ENCODE data around the gene ZC3H4.

ZC3H4 gene

GRCh38 chr19:47021536-47022139 lies 91.9 kb downstream of the ZC3H4 start:
- no peak for ATAC-seq
- no peak for DNase-seq

GRCh38 chr19:47020992-47021496 lies 92.5 kb downstream of the ZC3H4 start:
- DNase-seq (no peak), ATAC-seq (no peak)

GRCh38 chr19:47020132-47020805 lies 93.3 kb downstream of the ZC3H4 start:
- ATAC-seq = no peak
- no peak for DNase-seq

GRCh38 chr19:47019431-47020041 lies 94.0 kb downstream of the ZC3H4 start, which contains the start of gene NPAS1:
Gene NPAS1, plus strand, starts transcription at chr19:47019837. Its CDS starts 1,211 bp downstream, at chr19:47021048.
- ATAC-seq (peak; percentile 5), DNase-seq (no peak)

- ATAC-seq (no peak), DNase-seq (no peak)
These were observed 94.7 kb downstream of the ZC3H4 start for GRCh38 chr19:47018923-47019322.

Data from stimulated activated naive CD8-positive, alpha-beta T cell treated with anti-CD3 and anti-CD28 coated beads, Interleukin-15, Interleukin-2, amounts not matched to agents 100 U/mL and 50 U/mL, for 24 hours (primary cell).